Heart left ventricle (tissue), 13 donors: ENCODE data around the gene NUDT2.

Source experiments
- POLR2A ChIP-seq, 2 donors: fragments of 450-650 bp; IDR thresholded peaks; one replicate each; pipeline ENCODE4 v1.6.1; 2017; ENCODE audit warnings: antibody characterized with exemption in 2 of 2, mild to moderate bottlenecking in 2 of 2, moderate library complexity in 2 of 2
- TF ChIP-seq, protein P1 (sequence below), 12 donors: fragments of 200-600 bp; sonication (generic) in 4 of 12; IDR thresholded peaks; one replicate each; pipeline versions ENCODE4 v1.5.0 to v1.8.0; 2018 to 2022; ENCODE audit warnings: antibody characterized with exemption in 12 of 12, mild to moderate bottlenecking in 5 of 12
- donor health status: ischemic (EF 13 %, LVEDD 7.1; RV severe dilation, severe dysfunction).
- donor health status: DM: no; HTN: yes; CAD: no.
- donor health status: DM: no; HTN: no; CAD: no.
- donor health status: ischemic (EF 25% LVEDD 6.9; RV normal size, moderate dysfunction).
- donor health status: ischemic (EF 25% LVEDD 5.7; RV mildly dilated, moderate dysfunction).
- donor health status: ischemic (EF 35%, LVEDD 5.7; RV mildly dilated, moderate dysfunction).
- donor health status: nonischemic (EF 11% LVEDD 7.7; RV severe dilation, severe dysfunction).
- donor health status: DM: yes; HTN: yes; CAD: no.
- donor health status: PGD.
- donor health status: ischemic (EF 29% LVEDD 5.4; RV normal size, mild dysfunction).
- donor health status: nonischemic (EF 23%, LVEDD 6.1; RV moderate dilation, normal function).

- TF ChIP-seq, protein P1, sequence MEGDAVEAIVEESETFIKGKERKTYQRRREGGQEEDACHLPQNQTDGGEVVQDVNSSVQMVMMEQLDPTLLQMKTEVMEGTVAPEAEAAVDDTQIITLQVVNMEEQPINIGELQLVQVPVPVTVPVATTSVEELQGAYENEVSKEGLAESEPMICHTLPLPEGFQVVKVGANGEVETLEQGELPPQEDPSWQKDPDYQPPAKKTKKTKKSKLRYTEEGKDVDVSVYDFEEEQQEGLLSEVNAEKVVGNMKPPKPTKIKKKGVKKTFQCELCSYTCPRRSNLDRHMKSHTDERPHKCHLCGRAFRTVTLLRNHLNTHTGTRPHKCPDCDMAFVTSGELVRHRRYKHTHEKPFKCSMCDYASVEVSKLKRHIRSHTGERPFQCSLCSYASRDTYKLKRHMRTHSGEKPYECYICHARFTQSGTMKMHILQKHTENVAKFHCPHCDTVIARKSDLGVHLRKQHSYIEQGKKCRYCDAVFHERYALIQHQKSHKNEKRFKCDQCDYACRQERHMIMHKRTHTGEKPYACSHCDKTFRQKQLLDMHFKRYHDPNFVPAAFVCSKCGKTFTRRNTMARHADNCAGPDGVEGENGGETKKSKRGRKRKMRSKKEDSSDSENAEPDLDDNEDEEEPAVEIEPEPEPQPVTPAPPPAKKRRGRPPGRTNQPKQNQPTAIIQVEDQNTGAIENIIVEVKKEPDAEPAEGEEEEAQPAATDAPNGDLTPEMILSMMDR (IDR thresholded peaks at IDR 0.05), result no peak
- no peak for TF ChIP-seq POLR2A (IDR thresholded peaks at IDR 0.05)
Observed at GRCh38 chr9:34381323-34381722, 52.0 kb downstream of the NUDT2 start.
